ENCODE results near the gene BMPR1A. TPM values are rescaled to one million over a fixed set of nuclear protein-coding genes. Genes with fewer than 3 reads are reported as not detected.

Gene BMPR1A
- 10 to 100 TPM in 1 of 2 donors, 1 to 10 TPM in 1; 3.5 to 14.6 TPM for total RNA-seq

DNA sequence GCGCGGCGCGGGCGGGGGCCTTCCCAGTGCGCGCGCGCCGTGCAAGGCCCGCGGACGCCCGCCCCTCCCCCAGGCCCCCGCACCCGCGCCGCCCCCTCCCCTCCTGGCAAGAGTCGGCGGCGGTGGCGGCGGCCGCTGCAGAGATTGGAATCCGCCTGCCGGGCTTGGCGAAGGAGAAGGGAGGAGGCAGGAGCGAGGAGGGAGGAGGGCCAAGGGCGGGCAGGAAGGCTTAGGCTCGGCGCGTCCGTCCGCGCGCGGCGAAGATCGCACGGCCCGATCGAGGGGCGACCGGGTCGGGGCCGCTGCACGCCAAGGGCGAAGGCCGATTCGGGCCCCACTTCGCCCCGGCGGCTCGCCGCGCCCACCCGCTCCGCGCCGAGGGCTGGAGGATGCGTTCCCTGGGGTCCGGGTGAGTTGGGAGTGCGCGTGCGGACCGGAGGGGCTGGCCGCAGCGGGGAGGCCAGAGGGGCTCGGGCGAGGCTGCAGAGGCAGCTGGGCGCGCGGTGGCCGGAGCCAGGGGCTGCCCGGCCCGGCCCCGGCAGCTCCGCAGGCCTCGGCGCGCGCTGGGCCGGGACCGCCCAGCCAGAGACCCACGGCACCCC, at the start of gene BMPR1A:
Gene BMPR1A (plus strand): TSS at position 109 of the 602 bp plus-strand sequence. CDS start 119,400 bp downstream, outside the sequence.
- Mint-ChIP-seq H3K27ac (peak within 1 kb of the TSS; percentile 84 to 94), H3K36me3 (peaks cover 0 to 11% of the 10 kb centered on the region in 2 donors), H3K9me3 (no peaks in the 10 kb centered on the region)
- DNase-seq (ENCODE audit: low spot score in 2 of 2) (peak in 1 of 2 donors; percentile 57), ATAC-seq (peak; percentile 25 to 63)

- peaks cover 0 to 6% of the 10 kb centered on the region in 2 donors for H3K36me3 Mint-ChIP-seq
- H3K9me3 Mint-ChIP-seq, result no peaks in the 10 kb centered on the region
- no peak for ATAC-seq
- H3K27ac Mint-ChIP-seq, result no peak overlapping the region
- no peak for DNase-seq (ENCODE audit: low spot score in 2 of 2)
These were observed 49.4 kb upstream of the BMPR1A start for GRCh38 chr10:86706977-86707376.

GRCh38 chr10:86707505-86707904, 48.9 kb upstream of the BMPR1A start:
- DNase-seq (ENCODE audit: low spot score in 2 of 2) (no peak), ATAC-seq (no peak)
- Mint-ChIP-seq H3K9me3 (no peaks in the 10 kb centered on the region), H3K27ac (no peak overlapping the region), H3K36me3 (peaks cover 0 to 6% of the 10 kb centered on the region in 2 donors)

DNA sequence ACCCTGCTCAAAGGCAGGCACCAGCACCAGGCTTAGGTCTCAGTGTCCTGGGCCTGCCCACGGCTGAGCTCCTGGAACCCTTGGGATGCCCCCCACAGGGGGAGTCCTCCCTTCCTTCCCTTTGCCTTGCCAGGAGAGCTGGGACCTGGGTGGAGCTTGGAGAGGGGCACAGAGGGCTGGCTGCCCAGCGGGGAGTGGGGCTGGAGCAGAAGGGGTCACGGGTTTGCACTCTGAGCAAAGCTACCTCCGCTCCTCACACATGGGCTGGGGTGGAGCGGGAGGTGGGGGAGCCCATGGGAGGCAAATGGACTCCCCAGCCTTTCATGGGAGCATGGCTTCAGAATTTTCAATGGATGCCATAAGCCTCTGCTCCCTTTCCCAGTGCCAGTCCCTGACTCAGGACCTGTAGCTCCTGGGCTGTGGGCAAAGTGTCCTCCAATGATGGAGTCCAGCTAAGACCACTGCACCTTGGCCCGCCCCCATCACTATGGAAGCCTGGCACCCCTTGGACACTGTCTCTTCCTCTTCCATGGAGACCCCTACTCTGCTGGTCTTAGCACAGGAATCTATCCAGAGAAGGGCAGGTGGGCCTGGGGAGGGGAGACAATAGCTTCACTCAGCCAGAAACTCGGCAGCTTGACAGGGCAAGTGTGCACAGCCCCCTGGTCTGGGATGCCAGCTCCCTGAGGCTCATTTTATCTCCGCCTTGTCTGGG, 48.2 kb upstream of the BMPR1A start:
- peaks cover 0 to 6% of the 10 kb centered on the region in 2 donors for H3K36me3 Mint-ChIP-seq
- ATAC-seq (no peak), DNase-seq (ENCODE audit: low spot score in 2 of 2) (no peak)
- H3K27ac Mint-ChIP-seq, result no peak overlapping the region
- H3K9me3 Mint-ChIP-seq, result no peaks in the 10 kb centered on the region

DNA sequence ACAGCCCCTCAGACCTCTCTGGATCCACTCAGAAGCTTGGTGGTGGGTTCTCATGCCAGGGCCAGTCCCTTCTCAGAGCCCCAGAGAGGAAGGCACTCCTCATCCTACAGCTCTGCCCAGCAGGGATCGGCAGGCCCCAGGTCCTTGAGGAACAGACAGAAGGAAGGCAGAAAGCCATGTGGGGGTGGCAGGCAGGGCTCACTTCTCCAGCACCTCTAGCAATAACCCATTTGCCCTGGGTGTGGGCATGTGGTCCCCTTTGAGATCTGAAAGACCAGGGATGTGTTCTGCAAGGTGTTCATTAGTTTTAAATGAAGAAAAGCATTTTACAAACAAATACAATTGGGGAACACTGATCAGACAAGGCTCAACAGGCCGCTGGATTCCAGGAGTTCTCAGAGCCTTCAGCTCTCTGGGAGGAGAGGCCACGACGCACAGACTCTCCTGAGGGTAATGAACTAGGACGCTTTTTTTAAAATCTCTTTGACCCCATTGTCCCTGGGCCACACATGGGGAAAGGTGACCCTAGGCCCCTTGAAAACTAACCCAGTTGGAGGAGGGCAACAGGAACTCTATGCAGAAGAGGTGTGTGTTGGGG, 47.5 kb upstream of the BMPR1A start:
- Mint-ChIP-seq H3K27ac (no peak overlapping the region), H3K9me3 (no peaks in the 10 kb centered on the region), H3K36me3 (peaks cover 0 to 6% of the 10 kb centered on the region in 2 donors)
- ATAC-seq, result no peak
- DNase-seq (ENCODE audit: low spot score in 2 of 2), result no peak

GRCh38 chr10:86709396-86710185, 46.8 kb upstream of the BMPR1A start:
- peak overlapping the region; percentile 94 to 97 for H3K27ac Mint-ChIP-seq

GRCh38 chr10:86710987-86711512, 45.4 kb upstream of the BMPR1A start:
- peak; percentile 89 to 92 for ATAC-seq
- Mint-ChIP-seq H3K36me3 (peaks cover 0 to 6% of the 10 kb centered on the region in 2 donors), H3K9me3 (no peaks in the 10 kb centered on the region), H3K27ac (peak overlapping the region; percentile 94 to 97)
- DNase-seq (ENCODE audit: low spot score in 2 of 2), result peak; percentile 83 to 88

More at GRCh38 chr10:86709396-86710185, 46.8 kb upstream of the BMPR1A start:
- Mint-ChIP-seq H3K9me3 (no peaks in the 10 kb centered on the region), H3K36me3 (peaks cover 0 to 6% of the 10 kb centered on the region in 2 donors)
- ATAC-seq (no peak), DNase-seq (ENCODE audit: low spot score in 2 of 2) (no peak)

DNA sequence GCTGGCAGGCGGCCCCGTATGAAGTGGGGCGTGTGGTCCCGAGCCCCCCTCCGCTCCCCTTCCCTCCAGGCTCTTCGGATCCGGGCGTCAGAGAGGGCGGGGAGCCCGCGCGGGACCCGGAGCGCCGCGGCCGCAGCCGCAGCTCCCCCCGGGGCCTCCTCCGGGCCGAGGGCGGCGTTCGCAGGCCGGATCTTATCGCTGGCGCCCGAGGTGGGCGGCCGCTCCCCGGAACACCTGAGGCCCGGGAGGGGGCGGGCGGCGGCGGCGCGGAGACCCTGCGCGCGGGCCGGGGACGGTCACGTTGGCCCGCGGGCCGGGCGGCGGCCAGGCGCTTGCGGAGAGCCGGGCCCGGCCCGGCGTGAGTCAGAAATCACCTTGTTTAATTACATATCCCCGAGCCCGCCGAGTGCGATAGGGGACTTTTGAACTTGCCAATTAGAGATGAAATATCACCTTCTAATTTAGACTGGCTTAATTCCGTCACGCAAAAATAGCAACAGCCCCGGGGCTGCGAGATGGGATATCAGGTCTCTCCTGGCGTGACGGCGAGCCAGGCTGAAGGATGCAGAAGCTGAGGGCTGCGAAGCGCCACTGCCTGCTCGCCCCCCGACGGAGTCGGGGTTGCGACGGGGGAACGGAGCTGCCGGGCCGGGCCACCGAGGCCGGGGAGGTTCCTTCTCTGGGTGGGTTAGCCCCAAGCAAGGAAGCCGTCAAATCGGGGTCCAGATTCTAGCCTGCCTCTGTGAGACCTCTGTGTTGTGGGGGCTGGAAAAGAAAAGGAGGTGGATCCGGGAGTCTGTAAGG, 44.7 kb upstream of the BMPR1A start:
- DNase-seq (ENCODE audit: low spot score in 2 of 2) (peak; percentile 55 to 67), ATAC-seq (peak; percentile 59 to 66)
- Mint-ChIP-seq H3K9me3 (no peaks in the 10 kb centered on the region), H3K27ac (peak overlapping the region; percentile 95 to 97), H3K36me3 (peaks cover 0 to 6% of the 10 kb centered on the region in 2 donors)

DNA sequence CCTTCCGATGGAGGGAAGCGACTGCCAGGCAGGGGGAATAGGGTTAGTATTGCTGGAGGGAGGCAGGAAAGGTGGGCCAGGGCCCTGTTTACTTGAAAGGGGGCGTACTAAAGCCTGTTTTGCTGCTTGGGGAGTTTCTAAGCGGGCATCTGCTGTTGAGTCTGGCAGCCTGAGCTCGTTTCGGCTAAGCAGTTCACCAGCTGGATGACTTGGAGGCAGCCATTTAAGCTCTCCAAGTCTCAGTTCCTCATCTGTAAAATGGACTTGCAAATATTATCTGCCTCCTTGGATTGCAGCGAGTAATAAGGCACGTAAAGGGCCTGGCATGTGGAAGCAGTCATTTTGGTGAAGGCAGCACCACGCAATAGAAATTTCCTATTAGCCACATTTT, 44.1 kb upstream of the BMPR1A start:
- H3K9me3 Mint-ChIP-seq, result no peaks in the 10 kb centered on the region
- peak overlapping the region; percentile 95 to 97 for H3K27ac Mint-ChIP-seq
- no peak for DNase-seq (ENCODE audit: low spot score in 2 of 2)
- ATAC-seq, result no peak
- H3K36me3 Mint-ChIP-seq, result peaks cover 0 to 6% of the 10 kb centered on the region in 2 donors

GRCh38 chr10:86715156-86715795, 41.1 kb upstream of the BMPR1A start:
- Mint-ChIP-seq H3K9me3 (no peaks in the 10 kb centered on the region), H3K27ac (peak overlapping the region in 1 of 2 donors; percentile 44), H3K36me3 (peaks cover 0 to under 1% of the 10 kb centered on the region in 2 donors)
- DNase-seq (ENCODE audit: low spot score in 2 of 2), result no peak
- no peak for ATAC-seq

- DNase-seq (ENCODE audit: low spot score in 2 of 2) (no peak), ATAC-seq (no peak)
- Mint-ChIP-seq H3K27ac (no peak overlapping the region), H3K36me3 (no peaks in the 10 kb centered on the region), H3K9me3 (no peaks in the 10 kb centered on the region)
These were observed 40.6 kb upstream of the BMPR1A start for GRCh38 chr10:86715836-86716235.

GRCh38 chr10:86716466-86716865, 40.0 kb upstream of the BMPR1A start:
- Mint-ChIP-seq H3K36me3 (no peaks in the 10 kb centered on the region), H3K9me3 (no peaks in the 10 kb centered on the region), H3K27ac (no peak overlapping the region)
- DNase-seq (ENCODE audit: low spot score in 2 of 2), result no peak
- no peak for ATAC-seq

DNA sequence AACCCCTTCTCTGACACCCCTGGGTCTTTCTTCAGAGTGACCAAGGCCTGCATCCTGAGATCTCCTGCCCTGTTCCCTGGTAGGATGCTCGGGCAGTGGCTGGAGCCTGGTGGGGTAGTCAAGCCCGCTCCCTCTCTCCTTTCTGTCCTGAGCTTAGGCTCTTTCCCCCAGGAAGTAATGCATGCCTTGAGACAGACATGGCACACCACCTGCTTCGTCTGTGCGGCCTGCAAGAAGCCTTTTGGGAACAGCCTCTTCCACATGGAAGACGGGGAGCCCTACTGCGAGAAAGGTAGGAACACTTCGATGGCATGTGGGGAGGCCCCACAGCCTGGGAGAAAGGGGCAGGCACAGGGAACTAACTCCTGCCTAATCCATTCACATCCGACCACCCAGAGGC, 37.9 kb upstream of the BMPR1A start:
- Mint-ChIP-seq H3K27ac (peak overlapping the region in 1 of 2 donors; percentile 14), H3K36me3 (no peaks in the 10 kb centered on the region), H3K9me3 (no peaks in the 10 kb centered on the region)
- ATAC-seq (no peak), DNase-seq (ENCODE audit: low spot score in 2 of 2) (no peak)

DNA sequence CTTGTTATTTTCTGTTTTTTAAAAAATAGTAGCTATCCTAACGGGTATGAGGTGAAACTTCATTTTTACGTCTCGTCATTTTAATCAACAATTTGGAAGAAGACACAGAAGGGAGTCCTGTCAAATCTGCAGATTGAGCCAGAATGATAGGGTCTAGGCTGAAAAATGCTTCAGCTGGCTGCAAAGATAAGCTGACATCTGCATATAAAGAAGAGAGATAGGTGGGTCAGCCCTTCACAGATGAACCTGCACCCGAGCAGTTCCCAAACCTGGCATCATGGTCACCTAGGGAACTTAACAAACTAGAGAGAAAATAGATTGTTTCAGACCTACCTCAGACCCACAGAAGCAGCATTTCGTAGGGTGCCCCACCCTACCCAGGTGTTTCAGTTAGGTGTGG, 35.2 kb upstream of the BMPR1A start:
- Mint-ChIP-seq H3K27ac (no peak overlapping the region), H3K9me3 (no peaks in the 10 kb centered on the region), H3K36me3 (no peaks in the 10 kb centered on the region)
- ATAC-seq, result no peak
- no peak for DNase-seq (ENCODE audit: low spot score in 2 of 2)

DNA sequence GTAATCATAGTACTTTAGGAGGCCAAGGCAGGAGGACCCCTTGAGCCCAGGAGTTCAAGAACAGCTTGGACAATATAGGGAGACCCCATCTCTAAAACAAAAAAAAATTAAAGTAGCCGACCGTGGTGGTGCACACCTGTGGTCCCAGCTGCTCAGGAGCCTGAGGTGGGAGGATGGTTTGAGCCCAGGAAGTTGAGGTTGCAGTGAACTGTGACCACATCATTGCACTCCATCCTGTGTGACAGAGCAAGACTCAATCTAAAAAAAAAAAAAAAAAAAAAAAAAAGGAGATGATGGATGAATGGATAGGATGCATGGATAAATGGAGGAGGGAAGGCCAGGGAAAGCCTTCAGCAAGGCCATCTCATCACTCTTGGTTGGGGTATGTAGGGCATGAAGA, 33.4 kb upstream of the BMPR1A start:
- no peak overlapping the region for H3K27ac Mint-ChIP-seq
- DNase-seq (ENCODE audit: low spot score in 2 of 2) (no peak), ATAC-seq (no peak)
- no peaks in the 10 kb centered on the region for H3K36me3 Mint-ChIP-seq
- H3K9me3 Mint-ChIP-seq, result no peaks in the 10 kb centered on the region
